Effector memory CD4-positive, alpha-beta T cell (primary cell): ENCODE measurements around the gene LCP2.

Experiments used
- DNase-seq, 3 donors: peaks; one replicate each; pipeline ENCODE4 v3.0.0-alpha.2; 2020
- H3K27ac ChIP-seq: 2 replicates; pipeline ENCODE4 v1.7.0; 2013; ENCODE audit warnings: mild to moderate bottlenecking, low read length, moderate library complexity; ENCODE audit not compliant: insufficient read depth, poor library complexity, severe bottlenecking
- H3K27me3 ChIP-seq: replicated peaks from 2 replicates; pipeline ENCODE4 v1.7.0; 2013; ENCODE audit warnings: mild to moderate bottlenecking, low read length; ENCODE audit not compliant: insufficient read depth, control insufficient read depth, poor library complexity, severe bottlenecking
- H3K36me3 ChIP-seq: 2 replicates; pipeline ENCODE4 v1.7.0; 2013; ENCODE audit warnings: mild to moderate bottlenecking, low read length, moderate library complexity; ENCODE audit not compliant: control insufficient read depth, insufficient read depth
- H3K4me1 ChIP-seq: 2 replicates; pipeline ENCODE4 v1.7.0; 2013; ENCODE audit warnings: low read length, mild to moderate bottlenecking; ENCODE audit not compliant: control insufficient read depth, insufficient read depth, poor library complexity, severe bottlenecking
- H3K4me3 ChIP-seq: 2 replicates; pipeline ENCODE4 v1.7.0; 2013; ENCODE audit warnings: low read length, low read depth, mild to moderate bottlenecking; ENCODE audit not compliant: insufficient read depth, poor library complexity, severe bottlenecking
- H3K9me3 ChIP-seq: 2 replicates; pipeline ENCODE4 v1.7.0; 2013; ENCODE audit warnings: mild to moderate bottlenecking, low read length, moderate library complexity; ENCODE audit not compliant: control insufficient read depth

LCP2 gene

DNA sequence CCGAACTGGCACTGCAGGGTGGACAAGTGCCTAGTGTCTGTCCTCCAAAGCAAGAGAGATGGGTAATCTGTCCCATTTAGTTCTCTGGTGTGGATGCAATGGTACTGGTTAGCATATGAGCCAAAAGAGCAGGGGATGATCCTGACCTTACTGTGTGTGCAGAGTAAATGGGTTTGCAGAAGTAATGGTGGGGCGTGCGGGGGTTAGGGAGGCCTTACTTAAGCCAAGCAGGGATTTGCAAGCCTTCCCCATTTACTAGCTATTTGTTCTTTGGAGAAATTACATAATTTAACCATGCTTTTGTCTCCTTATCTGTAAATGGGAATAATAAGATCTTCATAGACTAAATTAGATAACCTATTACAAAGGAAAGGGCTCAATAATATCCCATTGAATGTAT is 19.9 kb upstream of the LCP2 start:
- DNase-seq, result no peak
- Histone ChIP-seq H3K4me1 (peaks cover 15% of the 10 kb centered on the region), H3K9me3 (no peaks in the 10 kb centered on the region), H3K27ac (no peak overlapping the region), H3K4me3 (no peak overlapping the region), H3K27me3 (no peaks in the 10 kb centered on the region), H3K36me3 (no peaks in the 10 kb centered on the region)

- H3K27me3 ChIP-seq, result no peaks in the 10 kb centered on the region
- peaks cover 20% of the 10 kb centered on the region for H3K4me1 ChIP-seq
- H3K36me3 ChIP-seq, result no peaks in the 10 kb centered on the region
- no peaks in the 10 kb centered on the region for H3K9me3 ChIP-seq
- H3K27ac ChIP-seq, result no peak overlapping the region
- no peak overlapping the region for H3K4me3 ChIP-seq
- no peak for DNase-seq
These were observed 19.4 kb upstream of the LCP2 start for GRCh38 chr5:170316937-170317336.

DNA sequence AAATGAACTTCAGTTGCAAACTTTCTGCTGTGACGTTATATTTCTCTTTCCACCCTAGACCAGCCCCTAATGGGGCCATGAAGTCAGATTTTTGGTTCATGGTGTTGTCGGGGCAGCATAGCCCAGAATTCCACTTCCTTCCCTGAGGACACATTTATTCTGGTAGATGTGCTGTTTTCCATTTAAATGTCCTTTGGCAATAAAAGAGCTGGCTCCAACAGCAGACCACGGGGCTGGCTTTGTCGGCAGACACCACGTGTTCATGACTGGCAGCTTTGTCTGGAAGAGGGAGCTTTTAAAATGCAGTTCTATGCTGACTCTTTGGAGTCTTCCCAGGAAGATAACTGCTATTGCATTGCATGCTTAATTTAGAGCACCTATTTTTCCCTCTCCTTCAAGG is 17.6 kb upstream of the LCP2 start:
- Histone ChIP-seq H3K4me1 (peaks cover 33% of the 10 kb centered on the region), H3K27ac (no peak overlapping the region), H3K4me3 (no peak overlapping the region), H3K27me3 (no peaks in the 10 kb centered on the region), H3K9me3 (no peaks in the 10 kb centered on the region), H3K36me3 (no peaks in the 10 kb centered on the region)
- no peak for DNase-seq

DNA sequence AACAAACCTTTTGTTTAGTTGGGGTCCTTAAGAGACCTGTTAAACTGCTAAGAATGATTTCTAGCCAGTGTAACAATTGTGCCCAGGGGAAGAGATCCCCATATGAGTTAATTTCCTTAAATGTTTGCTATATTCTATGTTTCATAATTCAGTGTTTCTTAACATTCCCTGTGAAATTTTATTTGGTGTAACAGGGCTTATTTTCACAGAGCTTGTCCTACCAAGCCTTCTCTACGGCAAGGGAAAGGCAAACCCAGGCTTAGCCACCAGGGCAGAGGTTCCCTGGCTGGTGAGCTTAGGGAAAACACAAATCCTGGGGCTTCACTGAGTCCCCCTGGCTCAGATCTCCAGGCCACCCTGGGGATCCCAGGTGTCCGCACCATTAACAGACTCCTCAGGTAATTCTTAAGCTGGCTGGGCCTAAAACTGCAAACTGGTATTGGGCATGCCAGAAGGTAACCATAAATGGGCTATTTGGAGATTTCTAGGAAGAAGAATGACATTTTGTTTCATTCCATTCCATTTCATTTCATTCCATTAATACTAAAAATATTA is 17.0 kb upstream of the LCP2 start:
- Histone ChIP-seq H3K27me3 (no peaks in the 10 kb centered on the region), H3K9me3 (no peaks in the 10 kb centered on the region), H3K36me3 (no peaks in the 10 kb centered on the region), H3K27ac (no peak overlapping the region), H3K4me3 (no peak overlapping the region), H3K4me1 (peaks cover 33% of the 10 kb centered on the region)
- DNase-seq, result no peak

DNA sequence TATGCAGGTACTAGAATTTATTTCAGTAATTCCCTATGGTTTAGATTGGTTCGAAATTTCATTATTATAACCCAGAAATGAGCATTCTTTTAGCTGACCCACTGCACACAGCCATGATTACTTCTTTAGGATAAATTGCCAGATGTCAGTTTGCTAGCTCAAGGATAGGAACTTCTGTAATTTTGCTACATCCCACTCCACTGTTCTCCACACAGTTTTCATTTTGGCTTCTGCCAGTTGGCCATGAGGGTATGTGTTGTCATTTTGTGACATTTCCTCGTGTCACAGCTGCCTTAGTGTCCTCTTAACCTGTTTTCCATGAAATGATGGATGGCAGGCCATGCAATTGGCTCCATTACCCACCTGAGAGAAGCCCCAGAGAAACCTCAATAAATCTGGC is 16.2 kb upstream of the LCP2 start:
- no peak for DNase-seq
- no peaks in the 10 kb centered on the region for H3K27me3 ChIP-seq
- no peak overlapping the region for H3K4me3 ChIP-seq
- peak overlapping the region; percentile 83 for H3K27ac ChIP-seq
- peaks cover 33% of the 10 kb centered on the region for H3K4me1 ChIP-seq
- no peaks in the 10 kb centered on the region for H3K9me3 ChIP-seq
- H3K36me3 ChIP-seq, result no peaks in the 10 kb centered on the region

GRCh38 chr5:170313344-170313743 is 15.8 kb upstream of the LCP2 start:
- no peaks in the 10 kb centered on the region for H3K9me3 ChIP-seq
- peak in 1 of 3 donors; percentile 38 for DNase-seq
- H3K27ac ChIP-seq, result peak overlapping the region; percentile 83
- no peaks in the 10 kb centered on the region for H3K27me3 ChIP-seq
- H3K4me1 ChIP-seq, result peaks cover 33% of the 10 kb centered on the region
- H3K4me3 ChIP-seq, result peak overlapping the region; percentile 0
- no peaks in the 10 kb centered on the region for H3K36me3 ChIP-seq

DNA sequence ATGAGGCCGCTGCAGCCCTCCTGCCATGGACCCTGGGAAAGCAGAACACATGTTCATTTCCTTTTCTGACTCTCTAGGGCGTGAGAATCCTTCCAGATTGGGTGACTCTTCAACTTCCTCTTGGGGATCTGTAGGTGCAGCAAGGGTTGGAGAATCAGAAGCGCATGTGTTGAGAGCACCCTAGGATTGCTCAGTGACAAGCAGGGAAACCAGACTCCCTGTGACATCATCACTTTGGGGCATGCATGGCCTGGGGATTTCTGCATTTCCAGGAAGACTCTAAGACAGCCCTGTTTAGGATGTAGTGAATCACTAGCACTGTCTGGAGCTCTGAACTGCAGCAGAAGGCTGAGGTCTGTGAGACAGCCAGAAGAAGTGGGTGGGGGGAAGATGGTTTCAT is 15.1 kb upstream of the LCP2 start:
- H3K27me3 ChIP-seq, result no peaks in the 10 kb centered on the region
- no peaks in the 10 kb centered on the region for H3K9me3 ChIP-seq
- peak overlapping the region; percentile 83 for H3K27ac ChIP-seq
- peak overlapping the region; percentile 0 for H3K4me3 ChIP-seq
- no peaks in the 10 kb centered on the region for H3K36me3 ChIP-seq
- peak; percentile 51 to 71 (median 64) for DNase-seq
- H3K4me1 ChIP-seq, result peaks cover 33% of the 10 kb centered on the region

GRCh38 chr5:170312301-170312595 is 14.7 kb upstream of the LCP2 start:
- Histone ChIP-seq H3K9me3 (no peaks in the 10 kb centered on the region), H3K4me3 (no peak overlapping the region), H3K27me3 (no peaks in the 10 kb centered on the region), H3K4me1 (peaks cover 33% of the 10 kb centered on the region), H3K27ac (peak overlapping the region; percentile 83), H3K36me3 (no peaks in the 10 kb centered on the region)
- DNase-seq, result no peak

DNA sequence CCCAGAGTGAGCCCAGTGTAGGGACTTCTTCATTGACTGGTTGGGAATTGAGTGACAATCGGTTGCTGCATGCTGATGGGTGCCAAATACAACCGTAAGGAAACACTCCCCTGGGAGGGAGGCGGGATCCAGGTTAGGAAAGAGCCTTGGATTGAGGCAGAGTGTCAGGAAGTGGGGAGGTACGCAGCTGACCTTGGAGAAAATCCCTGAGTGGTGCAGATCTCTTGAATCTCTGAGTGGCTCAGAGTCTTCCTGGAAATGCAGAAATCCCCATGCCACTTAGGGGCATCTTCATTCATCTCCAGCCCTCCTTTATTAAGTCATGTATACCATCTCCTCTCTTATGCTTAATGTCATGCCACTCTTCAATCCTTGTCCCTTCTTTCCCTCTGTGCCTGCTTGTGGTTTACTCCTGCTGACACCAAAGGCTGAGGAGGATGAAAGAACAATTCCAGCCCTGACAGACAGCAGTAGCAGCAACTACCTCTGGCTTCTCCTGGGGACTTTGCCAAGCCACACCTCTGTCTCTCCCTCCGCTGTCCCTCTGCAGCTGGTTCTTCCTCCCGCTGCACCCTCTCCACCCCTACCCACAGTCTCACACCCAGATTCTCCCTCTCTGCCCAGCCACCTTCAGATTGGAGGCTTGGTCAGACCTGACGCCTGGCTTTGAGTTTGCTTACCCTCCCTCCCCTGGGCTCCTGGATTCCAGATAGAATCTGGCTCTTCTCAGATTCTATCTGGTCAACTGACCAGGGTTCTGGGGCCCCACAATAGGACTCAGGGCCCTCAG is 14.1 kb upstream of the LCP2 start:
- Histone ChIP-seq H3K4me3 (no peak overlapping the region), H3K9me3 (no peaks in the 10 kb centered on the region), H3K4me1 (peaks cover 33% of the 10 kb centered on the region), H3K27ac (peak overlapping the region; percentile 83), H3K27me3 (no peaks in the 10 kb centered on the region), H3K36me3 (no peaks in the 10 kb centered on the region)
- DNase-seq, result no peak

GRCh38 chr5:170310256-170310926 is 12.8 kb upstream of the LCP2 start:
- peaks cover 33% of the 10 kb centered on the region for H3K4me1 ChIP-seq
- DNase-seq, result no peak
- no peak overlapping the region for H3K27ac ChIP-seq

More at GRCh38 chr5:170310256-170310926, 12.8 kb upstream of the LCP2 start:
- Histone ChIP-seq H3K27me3 (no peaks in the 10 kb centered on the region), H3K9me3 (no peaks in the 10 kb centered on the region), H3K4me3 (no peak overlapping the region), H3K36me3 (no peaks in the 10 kb centered on the region)
